PC-9 (cell line): ENCODE measurements around the gene TRIM24.

Experiments used
- CTCF ChIP-seq: fragments of 200-600 bp; sonication (generic); conservative IDR thresholded peaks from 2 replicates; pipeline ENCODE4 v1.6.1; 2017; ENCODE audit warnings: mixed run types, antibody characterized with exemption, mild to moderate bottlenecking, moderate library complexity
- EZH2 ChIP-seq: fragments of 200-600 bp; sonication (generic); IDR thresholded peaks from 2 replicates; pipeline ENCODE4 v1.8.0; 2017; ENCODE audit warnings: antibody characterized with exemption, low read depth

GRCh38 chr7:138417078-138417700 is 42.9 kb upstream of the TRIM24 start:
- no peak for TF ChIP-seq CTCF
- TF ChIP-seq EZH2: no peak
